Naive thymus-derived CD8-positive, alpha-beta T cell (primary cell): ENCODE results near the gene NR4A1. TPM values are rescaled to one million over a fixed set of nuclear protein-coding genes. Genes with fewer than 3 reads are reported as not detected.

ENCODE experiments used
- ATAC-seq, 2 donors: fragments of 150-1000 bp; cut with Tn5 transposase in 1 of 2; sonication (Bioruptor Pico), chemical (Tn5 transposase) in 1 of 2; 1 replicate in 1 of 2; 2 replicates in 1 of 2; pipeline ENCODE4 v1.10.0; 2021; ENCODE audit warnings: mild to moderate bottlenecking in 2 of 2, moderate library complexity in 2 of 2
- POLR2A ChIA-PET: fragments of 350-600 bp; sonication (Branson Sonifier 250); formaldehyde crosslinking; loops from one replicate; lab custom pipeline; 2021; ENCODE audit warnings: antibody characterized with exemption; lab: Charles Lee
- DNase-seq, 10 donors: peaks; one replicate each; pipeline versions ENCODE4 v3.0.0 to v3.0.0-alpha.2; 2020 to 2022
- H3K27ac Mint-ChIP-seq, 10 donors: one replicate each; pipeline ENCODE4 v1.8.0; 2020 to 2022; ENCODE audit warnings: mild to moderate bottlenecking in 10 of 10, mixed read lengths in 10 of 10, moderate library complexity in 4 of 10, inconsistent platforms in 1 of 10
- H3K27me3 Mint-ChIP-seq, 5 donors: one replicate each; pipeline ENCODE4 v1.8.0; 2021 to 2022; ENCODE audit warnings: mixed read lengths in 5 of 5
- H3K36me3 Mint-ChIP-seq, 3 donors: one replicate each; pipeline ENCODE4 v1.8.0; 2020 to 2022; ENCODE audit warnings: mixed read lengths in 3 of 3, mild to moderate bottlenecking in 2 of 3, inconsistent platforms in 1 of 3
- H3K4me1 Mint-ChIP-seq, 4 donors: one replicate each; pipeline ENCODE4 v1.8.0; 2021 to 2022; ENCODE audit warnings: mixed read lengths in 4 of 4
- H3K4me3 Mint-ChIP-seq, 10 donors: one replicate each; pipeline ENCODE4 v1.8.0; 2020 to 2022; ENCODE audit warnings: mild to moderate bottlenecking in 10 of 10, mixed read lengths in 10 of 10, moderate library complexity in 6 of 10, inconsistent platforms in 1 of 10
- H3K9me3 Mint-ChIP-seq, 9 donors: one replicate each; pipeline ENCODE4 v1.8.0; 2020 to 2022; ENCODE audit warnings: mixed read lengths in 9 of 9, mild to moderate bottlenecking in 3 of 9, inconsistent platforms in 1 of 9, moderate library complexity in 1 of 9
- polyA plus RNA-seq, 3 donors: library from polyadenylated mRNA; unstranded; fragments of 300-500 nt; fragmentation: Illumina TruSeq; gene quantifications; one replicate each; pipeline ENCODE4 v1.2.3, GENCODE V29; 2021
- total RNA-seq, 8 experiments: library from RNA in 2 of 8; stranded (reverse) in 2 of 8; gene quantifications; one replicate each; pipeline ENCODE4 v1.2.3 and lab custom pipeline; 2021 to 2026

Gene NR4A1
- total and polyA plus RNA-seq, 5 experiments from 2014 or later, result 0.39 to 2.4 (median 0.79) TPM

DNA sequence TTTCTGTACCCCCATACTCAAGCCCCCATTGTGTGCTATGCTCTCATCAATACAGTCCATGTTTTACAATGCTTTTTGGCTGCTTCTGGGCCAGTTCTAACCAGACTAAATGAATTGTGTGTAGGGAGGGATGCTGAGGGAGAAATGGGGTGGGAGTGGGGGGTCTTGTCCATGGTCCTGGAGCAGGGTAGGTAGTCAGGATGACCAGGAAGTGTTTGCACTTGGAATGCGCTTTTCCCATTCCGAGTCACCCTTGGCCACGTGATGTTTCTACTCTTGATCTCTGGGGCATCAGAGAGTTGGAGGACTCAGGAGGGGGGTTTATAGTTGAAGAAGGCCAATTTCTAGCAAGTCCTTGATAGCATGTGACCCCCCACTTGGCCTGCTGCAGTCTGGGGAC is 27.0 kb downstream of the NR4A1 start:
- ATAC-seq, result no peak
- Mint-ChIP-seq H3K27ac (peak overlapping the region in 1 of 10 donors; percentile 80), H3K36me3 (peaks cover 0 to 54% (median 13%) of the 10 kb centered on the region in 3 donors), H3K27me3 (peaks cover 0 to under 1% (median 0%) of the 10 kb centered on the region in 5 donors), H3K4me3 (no peak overlapping the region), H3K4me1 (peaks cover 17 to 39% (median 30%) of the 10 kb centered on the region in 4 donors), H3K9me3 (no peaks in the 10 kb centered on the region)
- POLR2A ChIA-PET, result no interaction called here
- DNase-seq, result no peak

- DNase-seq (peak in 1 of 10 donors; percentile 53), ATAC-seq (no peak)
- peaks cover 0 to 38% (median 5%) of the 10 kb centered on the region in 3 donors for H3K36me3 Mint-ChIP-seq
- H3K4me1 Mint-ChIP-seq, result peaks cover 13 to 29% (median 21%) of the 10 kb centered on the region in 4 donors
- POLR2A ChIA-PET, result no interaction called here
- H3K27ac Mint-ChIP-seq, result peak within 1 kb of the TSS in 2 of 10 donors; percentile 32 to 80
- H3K4me3 Mint-ChIP-seq, result peak within 1 kb of the TSS in 1 of 10 donors; percentile 11
- no peaks in the 10 kb centered on the region for H3K9me3 Mint-ChIP-seq
- peaks cover 0 to 6% (median 0%) of the 10 kb centered on the region in 5 donors for H3K27me3 Mint-ChIP-seq
These were observed 28.5 kb downstream of the NR4A1 start, which contains the start of gene SMIM41 for GRCh38 chr12:52079576-52080402. Gene SMIM41 (plus strand): TSS chr12:52079704. CDS start chr12:52079780, 76 bp downstream.

- H3K4me1 Mint-ChIP-seq, result peaks cover 13 to 25% (median 18%) of the 10 kb centered on the region in 4 donors
- no peaks in the 10 kb centered on the region for H3K9me3 Mint-ChIP-seq
- peaks cover 0 to 30% (median 5%) of the 10 kb centered on the region in 3 donors for H3K36me3 Mint-ChIP-seq
- H3K4me3 Mint-ChIP-seq, result no peak overlapping the region
- POLR2A ChIA-PET, result interaction anchor here (0.9 to 3.2 kb wide), 4 partner anchors 48 to 58 kb away, joined by 3 to 29 read pairs (median 4); no protein-coding TSS in a partner anchor
- DNase-seq (peak in 1 of 10 donors; percentile 59), ATAC-seq (no peak)
- H3K27me3 Mint-ChIP-seq, result peaks cover 0 to 6% (median 0%) of the 10 kb centered on the region in 5 donors
- H3K27ac Mint-ChIP-seq, result peak overlapping the region in 1 of 10 donors; percentile 15
These were observed 29.4 kb downstream of the NR4A1 start for GRCh38 chr12:52080403-52081251.

DNA sequence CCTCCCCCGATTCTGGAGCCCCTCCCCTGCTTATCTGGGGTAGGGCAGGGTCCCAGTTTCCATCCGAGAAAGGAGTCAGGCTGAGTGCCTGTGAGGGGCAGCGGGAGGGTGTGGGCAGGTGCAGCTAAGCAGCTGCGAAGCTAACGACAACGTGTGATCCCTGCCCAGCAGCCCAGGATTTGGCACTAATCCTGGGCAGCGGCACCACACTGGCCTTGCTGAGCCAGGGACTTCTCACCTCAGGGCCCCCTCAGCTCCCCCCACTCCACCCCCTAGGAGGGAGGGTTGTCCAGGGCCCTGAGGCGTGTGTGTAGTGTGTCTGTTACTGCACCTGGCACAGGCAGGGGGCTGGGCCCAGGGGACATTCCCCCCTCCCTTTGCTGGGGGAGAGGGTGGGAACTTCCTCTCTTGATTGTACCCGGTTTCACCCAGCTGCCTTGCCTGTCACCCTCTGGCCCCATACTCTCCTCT is 30.1 kb downstream of the NR4A1 start:
- Mint-ChIP-seq H3K4me1 (peaks cover 13 to 25% (median 18%) of the 10 kb centered on the region in 4 donors), H3K4me3 (peak overlapping the region in 3 of 10 donors; percentile 4 to 57 (median 9)), H3K27me3 (peaks cover 0 to 6% (median 0%) of the 10 kb centered on the region in 5 donors), H3K27ac (peak overlapping the region in 2 of 10 donors; percentile 8 to 40), H3K36me3 (peaks cover 0 to 23% (median 5%) of the 10 kb centered on the region in 3 donors), H3K9me3 (no peaks in the 10 kb centered on the region)
- ATAC-seq (peak; percentile 56 to 67), DNase-seq (peak in 6 of 10 donors; percentile 17 to 67 (median 31))
- POLR2A ChIA-PET, result interaction anchor here (0.9 to 3.2 kb wide), 6 partner anchors 49 to 61 kb away, joined by 3 to 29 read pairs (median 4); no protein-coding TSS in a partner anchor

- peaks cover 13 to 25% (median 18%) of the 10 kb centered on the region in 4 donors for H3K4me1 Mint-ChIP-seq
- peaks cover 0 to 15% (median 3%) of the 10 kb centered on the region in 3 donors for H3K36me3 Mint-ChIP-seq
- H3K27me3 Mint-ChIP-seq, result peaks cover 0 to 6% (median 2%) of the 10 kb centered on the region in 5 donors
- no peak overlapping the region for H3K4me3 Mint-ChIP-seq
- POLR2A ChIA-PET, result interaction anchor here (1.1 to 3.2 kb wide), 5 partner anchors 12 to 62 kb away, joined by 3 to 29 read pairs (median 3); partner anchors contain the start of gene ATG101
- H3K27ac Mint-ChIP-seq, result peak overlapping the region in 2 of 10 donors; percentile 67 to 80
- ATAC-seq (no peak), DNase-seq (peak in 1 of 10 donors; percentile 45)
- H3K9me3 Mint-ChIP-seq, result no peaks in the 10 kb centered on the region
These were observed 30.9 kb downstream of the NR4A1 start for GRCh38 chr12:52082026-52082668.

- H3K9me3 Mint-ChIP-seq, result no peaks in the 10 kb centered on the region
- peaks cover 13 to 25% (median 17%) of the 10 kb centered on the region in 4 donors for H3K4me1 Mint-ChIP-seq
- no peak for ATAC-seq
- H3K27ac Mint-ChIP-seq, result no peak overlapping the region
- POLR2A ChIA-PET, result interaction anchor here (1.1 to 3.2 kb wide), 5 partner anchors 13 to 63 kb away, joined by 3 to 29 read pairs (median 3); partner anchors contain the start of gene ATG101
- H3K27me3 Mint-ChIP-seq, result peaks cover 0 to 7% (median 5%) of the 10 kb centered on the region in 5 donors
- DNase-seq, result peak in 1 of 10 donors; percentile 23
- H3K4me3 Mint-ChIP-seq, result no peak overlapping the region
- peaks cover 0 to 10% (median 3%) of the 10 kb centered on the region in 3 donors for H3K36me3 Mint-ChIP-seq
These were observed 31.4 kb downstream of the NR4A1 start for GRCh38 chr12:52082669-52082987.

GRCh38 chr12:52082988-52083637 is 31.9 kb downstream of the NR4A1 start:
- peak; percentile 84 to 90 for ATAC-seq
- peak overlapping the region in 2 of 10 donors; percentile 19 to 71 for H3K4me3 Mint-ChIP-seq
- peaks cover 3 to 11% (median 8%) of the 10 kb centered on the region in 5 donors for H3K27me3 Mint-ChIP-seq
- H3K9me3 Mint-ChIP-seq, result no peaks in the 10 kb centered on the region
- peak overlapping the region in 7 of 10 donors; percentile 10 to 81 (median 55) for H3K27ac Mint-ChIP-seq
- H3K36me3 Mint-ChIP-seq, result peaks cover 0 to 5% (median 0%) of the 10 kb centered on the region in 3 donors
- H3K4me1 Mint-ChIP-seq, result peaks cover 10 to 27% (median 15%) of the 10 kb centered on the region in 4 donors
- POLR2A ChIA-PET, result interaction anchor here (1.1 to 3.2 kb wide), 4 partner anchors 13 to 60 kb away, joined by 3 to 29 read pairs (median 4); partner anchors contain the start of gene ATG101
- DNase-seq, result peak; percentile 55 to 82 (median 72)

DNA sequence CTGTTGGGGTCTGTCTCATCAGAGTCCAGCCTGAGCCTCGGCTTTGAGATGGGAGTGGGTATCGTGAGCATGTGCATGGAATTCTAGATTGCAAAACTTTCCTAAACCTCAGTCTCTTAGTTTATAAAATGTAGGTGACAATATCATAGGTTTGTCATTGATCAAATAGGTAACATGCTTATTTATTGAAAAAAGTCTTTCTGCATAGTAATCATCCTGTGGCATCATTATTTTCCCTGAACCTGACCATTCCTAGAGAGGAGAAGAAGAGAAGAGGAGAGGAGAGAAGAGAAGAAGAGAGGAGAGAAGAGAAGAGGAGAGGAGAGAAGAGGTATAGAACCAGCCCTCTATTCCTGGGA is 32.4 kb downstream of the NR4A1 start:
- Mint-ChIP-seq H3K9me3 (no peaks in the 10 kb centered on the region), H3K36me3 (peaks cover 0 to 2% (median 0%) of the 10 kb centered on the region in 3 donors), H3K4me3 (peak overlapping the region in 1 of 10 donors; percentile 28), H3K27me3 (peaks cover 3 to 16% (median 13%) of the 10 kb centered on the region in 5 donors), H3K27ac (peak overlapping the region in 4 of 10 donors; percentile 10 to 81 (median 57)), H3K4me1 (peaks cover 10 to 29% (median 15%) of the 10 kb centered on the region in 4 donors)
- POLR2A ChIA-PET, result interaction anchor here (3.2 kb wide), 1 partner anchor 58 kb away, joined by 29 read pairs; no protein-coding TSS in a partner anchor
- DNase-seq, result no peak
- no peak for ATAC-seq

DNA sequence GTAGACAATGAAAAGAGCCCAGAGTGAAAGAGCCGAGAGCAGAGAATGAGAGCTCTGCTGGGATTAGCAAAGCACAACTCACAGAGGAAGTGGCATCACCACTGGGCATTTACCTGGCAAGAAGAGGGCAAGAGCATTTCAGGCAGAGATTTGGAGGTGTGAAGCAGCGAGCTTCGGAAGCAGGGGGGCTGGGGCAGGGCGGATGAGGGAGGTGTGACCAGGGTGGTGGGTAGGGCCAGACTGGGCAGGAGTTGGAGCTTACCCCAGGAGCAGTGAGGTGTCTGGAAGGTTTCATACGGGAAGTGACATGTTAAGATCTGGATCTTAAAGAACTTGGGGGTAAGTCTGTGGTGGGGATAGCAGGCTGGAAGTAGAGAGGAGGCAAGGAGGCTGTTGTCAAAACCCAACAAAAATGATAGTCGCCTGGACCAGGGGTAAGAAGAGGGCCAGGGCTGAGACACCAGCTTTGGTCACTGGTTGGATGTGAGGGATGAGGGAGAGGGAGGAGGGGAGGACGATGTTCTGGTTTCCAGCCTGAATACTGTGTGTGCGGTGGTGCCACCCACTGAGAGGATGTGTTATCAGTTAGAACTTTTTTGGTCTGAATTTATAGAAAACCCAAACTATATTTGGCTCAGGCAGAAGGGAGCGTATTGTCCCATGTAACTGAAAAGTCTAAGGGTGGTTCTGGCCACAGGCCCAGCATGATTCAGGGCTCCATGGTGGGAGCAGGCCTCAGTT is 33.4 kb downstream of the NR4A1 start:
- DNase-seq (no peak), ATAC-seq (no peak)
- Mint-ChIP-seq H3K36me3 (no peaks in the 10 kb centered on the region), H3K4me3 (no peak overlapping the region), H3K27ac (peak overlapping the region in 1 of 10 donors; percentile 38), H3K9me3 (no peaks in the 10 kb centered on the region), H3K27me3 (peaks cover 4 to 27% (median 20%) of the 10 kb centered on the region in 5 donors), H3K4me1 (peaks cover 10 to 32% (median 15%) of the 10 kb centered on the region in 4 donors)
- POLR2A ChIA-PET, result interaction anchor here (1.0 to 2.7 kb wide), 2 partner anchors 53 to 59 kb away, joined by 4 to 13 read pairs; no protein-coding TSS in a partner anchor

GRCh38 chr12:52085682-52086180 is 34.5 kb downstream of the NR4A1 start:
- H3K4me3 Mint-ChIP-seq, result no peak overlapping the region
- H3K4me1 Mint-ChIP-seq, result peaks cover 10 to 32% (median 15%) of the 10 kb centered on the region in 4 donors
- ATAC-seq (no peak), DNase-seq (no peak)
- POLR2A ChIA-PET, result interaction anchor here (0.8 to 2.7 kb wide), 2 partner anchors 60 to 63 kb away, joined by 3 to 13 read pairs; no protein-coding TSS in a partner anchor
- peaks cover 6 to 38% (median 29%) of the 10 kb centered on the region in 5 donors for H3K27me3 Mint-ChIP-seq
- H3K27ac Mint-ChIP-seq, result no peak overlapping the region
- H3K36me3 Mint-ChIP-seq, result no peaks in the 10 kb centered on the region
- H3K9me3 Mint-ChIP-seq, result no peaks in the 10 kb centered on the region
